Measurements from ENCODE around the gene GPN1. TPM values are rescaled to one million over a fixed set of nuclear protein-coding genes. Genes with fewer than 3 reads are reported as not detected.

The GPN1 gene
- total and polyA plus RNA-seq, 2 of the 8 experiments (the other 6 are each of a cell fraction or from before 2014, with no cell fraction given) = 38.7 to 43.5 TPM

- Histone ChIP-seq H4K20me1 (replicated peaks in 1 of 2; ENCODE audit: control insufficient read depth in 1 of 2, insufficient read depth in 2 of 2, low read length in 2 of 2) (no peaks in the 10 kb centered on the region), H3K9ac (replicated peaks in 1 of 4; ENCODE audit: extremely low read depth in 1 of 4, low read depth in 3 of 4, low read length in 3 of 4) (no peak overlapping the region), H3K27ac (ENCODE audit: low read depth, low read length) (no peak overlapping the region), H3K79me1 (ENCODE audit: low read depth, low read length) (no peaks in the 10 kb centered on the region), H4K8ac (ENCODE audit: extremely low read depth, insufficient read depth, low read length) (no peak overlapping the region), H3K4me3 (ENCODE audit: extremely low read depth in 1 of 4, insufficient read depth in 2 of 4, low read depth in 3 of 4, low read length in 4 of 4) (no peak overlapping the region), H3K36me3 (ENCODE audit: control insufficient read depth in 2 of 4, insufficient read depth in 4 of 4, low read length in 3 of 4) (peaks cover 19 to 70% (median 55%) of the 10 kb centered on the region in 4 experiments), H2BK5ac (ENCODE audit: low read depth, low read length) (no peak overlapping the region), H4K91ac (replicated peaks; ENCODE audit: insufficient read length, low read length) (no peak overlapping the region), H2BK12ac (ENCODE audit: low read depth, low read length) (no peak overlapping the region), H3K23ac (ENCODE audit: insufficient read length) (no peak overlapping the region), H3K79me2 (ENCODE audit: control insufficient read depth in 1 of 2, insufficient read depth in 2 of 2, low read length in 2 of 2) (no peaks in the 10 kb centered on the region), H2AK5ac (ENCODE audit: low read depth, low read length) (no peak overlapping the region), H3K56ac (replicated peaks; ENCODE audit: insufficient read length, low read depth, low read length) (no peak overlapping the region), H2BK15ac (ENCODE audit: low read length) (no peak overlapping the region), H2BK20ac (ENCODE audit: low read length) (no peak overlapping the region), H3K27me3 (replicated peaks in 1 of 4; ENCODE audit: control insufficient read depth in 3 of 4, extremely low read depth in 1 of 4, insufficient read depth in 3 of 4, low read length in 3 of 4) (no peaks in the 10 kb centered on the region), H3K18ac (ENCODE audit: extremely low read depth, low read length) (no peak overlapping the region), H3K4me2 (ENCODE audit: insufficient read depth in 1 of 2, low read depth in 2 of 2, low read length in 2 of 2) (no peak overlapping the region), H3K9me3 (ENCODE audit: insufficient read depth in 2 of 2, low read depth in 1 of 2, low read length in 1 of 2) (no peaks in the 10 kb centered on the region), H4K5ac (ENCODE audit: insufficient read length, low read depth, low read length) (no peak overlapping the region), H2BK120ac (replicated peaks; ENCODE audit: low read depth, low read length) (no peak overlapping the region), H2AFZ (ENCODE audit: low read length) (no peak overlapping the region), H3K23me2 (ENCODE audit: low read depth, low read length) (no peaks in the 10 kb centered on the region), H3K4me1 (replicated peaks in 1 of 4; ENCODE audit: control insufficient read depth in 3 of 4, insufficient read depth in 4 of 4, low read length in 3 of 4) (no peaks in the 10 kb centered on the region), H3K14ac (ENCODE audit: insufficient read length) (no peak overlapping the region), H3K4ac (replicated peaks; ENCODE audit: insufficient read length, low read depth, low read length) (no peak overlapping the region)
- POLR2A ChIA-PET (ENCODE audit: partially characterized antibody) = interaction anchor here (0.9 to 1.6 kb wide), 3 partner anchors 9 to 48 kb away, joined by 3 to 4 read pairs (median 3); partner anchors contain the start of genes CCDC121 and GPN1
- WGBS, 2 experiments (ENCODE audit: extremely low coverage in 1 of 2, insufficient coverage in 1 of 2, insufficient read length in 1 of 2, insufficient replicate concordance in 2 of 2, low coverage in 1 of 2, low lambda C conversion rate in 2 of 2, missing lambda C conversion rate in 1 of 2) = 87% methylated on average over 4 of the region's 4 CpGs; no CpG with 5 or more reads in 1 of the 2 experiments
- CTCF ChIA-PET (ENCODE audit: partially characterized antibody) = interaction anchor here (5.2 kb wide), 1 partner anchor 32 kb away, joined by 22 read pairs; no protein-coding TSS in a partner anchor
- TF ChIP-seq TAF1 (IDR thresholded peaks at IDR 0.05; ENCODE audit: low read depth, low read length) (no peak), CHD2 (IDR thresholded peaks at IDR 0.05; ENCODE audit: low read length) (no peak), POU5F1 (IDR thresholded peaks at IDR 0.05; ENCODE audit: low read depth, low read length) (no peak), FOSL1 (IDR thresholded peaks at IDR 0.05; ENCODE audit: insufficient read depth, low read depth, low read length) (no peak), HDAC2 (IDR thresholded peaks at IDR 0.05; ENCODE audit: borderline replicate concordance in 1 of 2, low read depth in 2 of 2, low read length in 2 of 2) (no peak), CREB1 (IDR thresholded peaks at IDR 0.05) (no peak), TEAD4 (IDR thresholded peaks at IDR 0.05; ENCODE audit: low read depth, low read length) (no peak), SRF (IDR thresholded peaks at IDR 0.05; ENCODE audit: low read depth, low read length) (no peak)
- TF ChIP-seq, protein P1, sequence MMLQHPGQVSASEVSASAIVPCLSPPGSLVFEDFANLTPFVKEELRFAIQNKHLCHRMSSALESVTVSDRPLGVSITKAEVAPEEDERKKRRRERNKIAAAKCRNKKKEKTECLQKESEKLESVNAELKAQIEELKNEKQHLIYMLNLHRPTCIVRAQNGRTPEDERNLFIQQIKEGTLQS (IDR thresholded peaks at IDR 0.05; ENCODE audit: insufficient read depth, low read depth, low read length) = no peak
- TF ChIP-seq, protein P2, sequence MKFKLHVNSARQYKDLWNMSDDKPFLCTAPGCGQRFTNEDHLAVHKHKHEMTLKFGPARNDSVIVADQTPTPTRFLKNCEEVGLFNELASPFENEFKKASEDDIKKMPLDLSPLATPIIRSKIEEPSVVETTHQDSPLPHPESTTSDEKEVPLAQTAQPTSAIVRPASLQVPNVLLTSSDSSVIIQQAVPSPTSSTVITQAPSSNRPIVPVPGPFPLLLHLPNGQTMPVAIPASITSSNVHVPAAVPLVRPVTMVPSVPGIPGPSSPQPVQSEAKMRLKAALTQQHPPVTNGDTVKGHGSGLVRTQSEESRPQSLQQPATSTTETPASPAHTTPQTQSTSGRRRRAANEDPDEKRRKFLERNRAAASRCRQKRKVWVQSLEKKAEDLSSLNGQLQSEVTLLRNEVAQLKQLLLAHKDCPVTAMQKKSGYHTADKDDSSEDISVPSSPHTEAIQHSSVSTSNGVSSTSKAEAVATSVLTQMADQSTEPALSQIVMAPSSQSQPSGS (IDR thresholded peaks at IDR 0.05; ENCODE audit: low read length) = no peak
- DNase-seq (ENCODE audit: low read depth in 1 of 2, low spot score in 2 of 2) (no peak), FAIRE-seq (no peak)
Observed at GRCh38 chr2:27651056-27651455, 22.2 kb downstream of the GPN1 start.
